NCI-H446 (cell line): Measurements from ENCODE around the gene TBRG4.

Experiments
- DNase-seq, 2 experiments: peaks; one replicate each; lab custom pipeline; 2025; lab: John Stamatoyannopoulos, UW

The TBRG4 gene

GRCh38 chr7:45143616-45144015, 32.1 kb upstream of the TBRG4 start:
- DNase-seq: no peak

DNA sequence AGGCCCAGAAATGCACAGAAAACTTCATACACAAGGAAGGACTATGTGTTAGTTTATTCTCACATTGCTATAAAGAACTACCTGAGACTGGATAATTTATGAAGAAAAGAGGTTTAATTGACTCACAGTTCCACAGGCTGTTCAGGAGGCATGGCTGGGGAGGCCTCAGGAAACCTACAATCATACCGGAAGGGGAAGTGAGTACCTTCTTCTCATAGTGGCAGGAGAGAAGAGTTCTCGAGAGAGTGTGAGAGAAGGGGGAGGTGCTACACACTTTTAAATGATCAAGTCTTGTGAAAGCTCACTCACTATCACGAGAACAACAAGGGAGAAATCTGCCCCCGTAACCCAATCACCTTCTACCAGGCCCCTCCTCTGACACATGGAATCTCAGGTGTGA, 29.3 kb upstream of the TBRG4 start:
- no peak for DNase-seq

DNA sequence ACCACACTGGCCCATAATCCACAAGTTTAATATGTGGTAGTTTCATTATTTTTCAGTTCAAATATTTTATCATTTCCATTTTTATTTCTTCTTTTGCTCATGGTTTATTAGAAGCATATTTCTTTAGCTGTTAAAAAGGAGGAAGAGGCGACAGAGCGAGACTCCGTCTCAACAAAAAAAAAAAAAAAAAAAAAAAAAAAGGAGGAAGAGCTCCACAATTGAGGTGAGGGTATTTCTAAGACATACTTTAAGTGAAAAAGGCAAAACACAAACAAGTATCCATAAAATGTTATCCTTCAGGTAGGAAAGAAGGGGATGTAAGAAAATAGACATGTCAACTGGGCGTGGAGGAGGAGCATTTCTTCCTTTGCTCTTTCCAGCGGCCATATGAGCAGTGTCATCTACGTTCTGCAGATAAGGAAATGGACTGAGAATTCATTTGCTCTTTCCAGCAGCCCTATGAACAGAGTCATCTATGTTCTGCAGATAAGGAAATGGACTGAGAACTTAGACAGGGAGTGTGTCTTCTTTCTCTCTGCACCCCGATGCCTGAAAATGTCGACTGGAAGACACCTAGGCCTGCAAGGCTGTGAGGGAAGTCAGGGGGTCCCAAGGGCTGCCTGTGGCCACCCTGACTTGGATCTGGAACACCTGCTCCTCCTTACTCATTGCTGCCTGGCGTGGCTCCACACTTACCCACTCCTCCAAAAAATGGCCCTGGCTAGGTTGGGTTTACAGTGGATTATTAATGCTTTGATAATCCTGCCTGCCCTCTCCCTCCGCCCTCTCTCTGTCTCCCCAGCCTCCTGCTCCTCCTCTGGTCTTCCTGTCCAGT, 27.2 kb upstream of the TBRG4 start:
- DNase-seq: no peak

GRCh38 chr7:45136106-45137060, 24.9 kb upstream of the TBRG4 start:
- peak; percentile 63 to 86 for DNase-seq

- DNase-seq: no peak
Measured at GRCh38 chr7:45133877-45134276, 22.4 kb upstream of the TBRG4 start.

DNA sequence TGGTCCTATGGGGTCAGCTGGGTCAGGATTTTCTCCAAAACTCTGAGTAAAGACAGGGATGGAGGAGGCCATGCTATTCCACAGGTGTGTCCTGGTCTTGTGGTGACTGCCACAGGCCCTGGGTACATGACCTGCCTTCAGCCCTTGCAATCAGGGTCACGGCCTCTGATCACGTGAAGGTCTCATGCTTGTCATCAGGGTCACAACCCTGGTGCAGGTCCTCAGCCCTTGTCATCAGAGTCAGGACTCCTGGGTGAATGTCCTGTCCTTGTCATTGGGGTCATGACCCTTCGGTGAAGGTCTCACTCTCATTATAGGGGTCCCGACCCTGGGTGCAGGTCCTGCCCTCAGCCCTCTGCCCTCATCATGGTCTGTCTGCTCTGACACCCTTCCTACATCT, 21.9 kb upstream of the TBRG4 start:
- no peak for DNase-seq

DNA sequence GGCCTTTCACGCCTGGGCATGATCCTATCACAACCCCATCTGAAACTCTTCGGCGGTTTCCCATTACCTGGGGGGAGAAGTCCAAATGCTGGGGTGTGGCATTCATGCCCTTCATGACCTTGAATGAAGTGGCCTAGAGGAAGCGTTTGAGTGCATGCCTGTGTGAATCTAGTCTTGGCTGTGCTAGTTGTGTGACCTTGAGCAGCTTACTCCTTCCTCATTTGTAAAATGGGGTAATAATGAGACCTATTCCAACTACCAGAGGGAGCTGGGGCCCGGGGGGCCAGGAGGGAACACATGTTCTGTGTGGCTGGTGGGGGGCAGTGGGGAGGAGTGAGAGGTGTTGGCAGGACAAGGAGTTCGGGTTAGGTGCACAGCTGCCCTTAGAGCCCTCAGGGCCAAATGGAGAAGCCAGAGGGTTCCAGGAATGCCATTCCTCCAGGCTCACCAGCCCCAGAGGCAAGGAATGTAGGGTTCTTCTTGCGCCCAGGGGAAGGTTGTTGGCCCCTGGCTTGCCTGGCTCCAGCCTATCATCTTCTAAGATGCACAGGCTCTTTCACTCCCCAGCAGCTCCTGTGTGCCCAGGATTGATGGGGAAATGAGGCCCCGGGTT, 21.3 kb upstream of the TBRG4 start:
- no peak for DNase-seq

DNA sequence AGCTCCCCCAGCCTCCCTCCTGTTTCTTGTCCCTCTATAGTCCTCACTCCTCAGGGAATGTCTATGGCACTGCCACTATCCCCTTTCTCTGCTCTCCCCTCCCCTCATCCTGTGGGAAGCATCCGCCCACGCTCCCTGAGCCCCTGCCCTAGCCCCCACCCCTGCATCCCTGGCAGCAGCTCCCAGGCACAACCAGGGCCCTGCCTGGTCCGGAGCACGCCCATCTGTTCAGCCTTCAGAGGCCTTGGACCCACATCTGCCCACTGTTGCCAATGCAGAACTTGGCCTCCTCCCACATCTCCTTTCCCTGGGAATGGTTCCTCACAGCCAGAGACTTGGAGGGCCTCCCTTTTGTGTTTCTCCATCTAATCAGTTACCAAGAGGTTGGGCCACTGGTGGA, 20.4 kb upstream of the TBRG4 start:
- peak in 1 of 2 experiments; percentile 64 for DNase-seq

- DNase-seq: no peak
Measured at GRCh38 chr7:45130910-45131309, 19.4 kb upstream of the TBRG4 start.

GRCh38 chr7:45129906-45130305, 18.4 kb upstream of the TBRG4 start:
- no peak for DNase-seq

GRCh38 chr7:45129181-45129800, 17.8 kb upstream of the TBRG4 start:
- DNase-seq: no peak

DNA sequence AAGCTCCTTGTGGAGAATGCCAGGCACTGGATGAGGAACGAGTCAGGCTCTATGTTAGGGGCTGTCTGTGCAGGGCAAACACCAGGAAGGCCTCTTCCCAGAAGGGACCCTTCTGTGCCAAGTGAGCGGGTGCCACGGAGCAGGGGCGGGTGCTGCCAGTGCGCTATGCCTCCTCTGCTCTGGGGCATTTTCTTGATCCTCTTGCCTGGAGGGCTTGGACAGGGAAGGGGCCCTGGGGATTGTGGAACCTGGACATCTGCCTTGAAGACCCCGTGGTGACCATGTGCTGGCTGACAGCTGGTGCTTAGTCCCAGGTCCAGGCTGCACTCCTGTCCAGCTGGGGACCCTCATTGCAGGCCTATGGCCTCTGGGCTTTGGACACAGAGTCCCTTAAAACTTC, 15.4 kb upstream of the TBRG4 start:
- DNase-seq: no peak

- DNase-seq: no peak
Measured at GRCh38 chr7:45126201-45126600, 14.7 kb upstream of the TBRG4 start.

DNA sequence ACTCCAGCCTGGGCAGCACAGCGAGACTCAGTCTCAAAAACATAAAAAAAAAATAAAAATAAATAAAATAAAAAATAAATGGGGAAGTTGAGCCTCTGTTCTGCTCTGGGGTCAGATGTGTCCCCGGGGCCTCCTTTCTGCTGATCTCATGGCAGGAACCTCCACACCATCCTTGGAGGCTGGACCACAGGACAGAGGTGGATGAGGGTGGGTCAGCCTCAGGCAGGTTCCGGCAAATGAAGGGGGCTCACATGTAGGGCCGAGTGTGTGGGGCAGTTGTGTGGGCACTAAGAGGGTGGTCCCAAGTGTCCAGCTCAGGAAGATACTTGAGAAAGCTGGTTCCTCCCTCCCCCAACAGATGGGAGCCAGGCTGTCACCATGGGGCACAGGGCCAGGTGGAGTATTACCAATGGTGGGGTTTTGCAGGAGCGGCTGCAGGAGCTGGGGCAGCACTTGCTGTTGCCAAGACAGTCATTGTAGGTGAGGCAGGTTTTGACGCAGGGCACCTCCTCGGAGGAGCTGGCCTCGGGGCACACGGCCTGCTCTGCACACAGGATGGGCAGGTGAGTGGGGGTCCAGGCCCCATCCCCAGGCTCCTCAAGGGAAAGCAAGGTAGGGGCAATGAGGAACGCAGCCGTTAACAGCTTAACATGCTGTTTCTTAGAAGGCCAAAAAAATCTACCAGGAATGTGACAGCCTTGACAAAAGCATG, 13.9 kb upstream of the TBRG4 start:
- DNase-seq: no peak

- no peak for DNase-seq
Measured at GRCh38 chr7:45123913-45124710, 12.6 kb upstream of the TBRG4 start.

GRCh38 chr7:45122975-45123860, 11.7 kb upstream of the TBRG4 start:
- DNase-seq: no peak

DNA sequence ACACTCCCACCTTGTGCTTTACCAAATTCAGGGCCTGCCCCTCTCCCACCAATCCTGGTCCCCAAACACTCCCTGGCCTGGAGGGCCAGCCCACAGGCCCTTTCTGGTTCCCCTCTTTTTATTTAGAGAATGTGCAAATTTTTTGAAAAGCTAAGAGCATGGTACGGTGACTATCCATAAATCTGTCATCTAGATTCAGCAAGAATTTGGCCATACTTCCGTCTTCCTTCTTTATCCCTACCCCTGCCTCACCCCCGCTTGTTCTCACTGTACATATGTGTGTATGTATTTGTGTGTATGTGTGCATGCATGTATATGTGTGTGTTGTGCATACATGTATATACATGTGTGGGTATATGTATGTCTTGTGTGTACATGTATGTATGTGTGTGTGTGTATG, 8.1 kb upstream of the TBRG4 start:
- DNase-seq: no peak

DNA sequence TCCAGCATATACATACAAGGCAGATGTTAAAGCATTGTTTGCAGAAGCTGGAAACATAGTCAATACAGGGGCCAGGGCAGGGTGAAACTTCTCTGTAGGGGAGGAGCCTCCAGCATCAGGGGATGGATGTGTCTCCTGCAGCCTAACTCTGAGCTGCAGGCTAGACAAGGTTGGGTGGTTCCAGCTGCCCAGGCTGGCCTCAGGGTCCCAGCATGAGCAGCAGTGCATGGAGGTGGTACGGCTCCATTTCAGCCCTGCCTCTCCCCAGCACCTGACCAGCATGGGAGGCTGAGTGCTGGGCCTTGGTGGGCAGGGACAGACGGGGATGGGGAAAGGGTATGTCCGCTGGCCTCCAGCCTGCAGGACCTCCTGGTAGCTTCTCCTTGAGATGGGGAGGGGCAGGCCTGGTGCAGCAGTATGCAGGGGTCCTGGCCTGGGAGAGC, 7.4 kb upstream of the TBRG4 start:
- DNase-seq: no peak

DNA sequence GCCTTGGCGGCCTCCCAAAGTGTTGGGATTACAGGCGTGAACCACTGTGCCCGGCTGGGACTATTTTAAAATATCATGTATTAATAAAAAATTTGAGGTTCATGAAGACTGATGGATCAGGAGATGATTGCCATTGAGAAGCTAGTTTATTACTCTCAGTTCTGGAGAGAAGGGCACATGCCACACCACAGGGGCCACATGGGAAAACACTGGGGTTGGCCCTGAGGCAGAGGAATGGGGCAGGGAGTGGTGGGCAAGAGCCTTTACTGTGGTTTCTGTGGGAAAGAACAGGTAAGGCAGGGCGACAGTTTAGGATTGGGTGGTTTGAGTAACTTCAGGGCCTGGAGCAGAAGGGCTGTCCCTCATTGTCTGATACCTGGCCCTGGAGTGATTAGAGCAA, 6.8 kb upstream of the TBRG4 start:
- no peak for DNase-seq

DNA sequence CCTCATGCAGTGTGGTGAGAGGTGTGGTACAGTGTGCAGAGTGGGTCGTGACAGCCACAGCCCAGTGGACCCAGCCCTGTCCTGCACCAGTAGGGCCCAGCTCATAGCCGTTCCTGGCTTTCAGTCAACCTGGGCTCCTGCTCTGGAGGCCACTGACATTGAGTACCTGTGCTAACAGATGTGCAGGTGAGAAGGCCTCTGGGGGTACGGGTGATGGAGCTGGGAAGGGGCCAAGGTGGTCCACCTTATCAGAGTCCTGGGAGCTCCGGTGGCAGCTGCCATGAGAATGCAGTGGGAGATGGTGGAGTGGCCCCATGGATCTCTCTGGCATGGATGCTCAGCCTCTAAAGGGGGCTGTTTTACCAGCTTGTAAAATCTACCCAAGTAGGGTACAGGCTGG, 6.1 kb upstream of the TBRG4 start:
- no peak for DNase-seq
